ENCODE measurements around the gene ABCA7.
A peak's percentile ranks its signal among the peaks of the same experiment; 100 is the strongest.

ABCA7 gene

GRCh38 chr19:1063030-1063908, 23.4 kb downstream of the ABCA7 start:
- TF ChIP-seq, protein P1, sequence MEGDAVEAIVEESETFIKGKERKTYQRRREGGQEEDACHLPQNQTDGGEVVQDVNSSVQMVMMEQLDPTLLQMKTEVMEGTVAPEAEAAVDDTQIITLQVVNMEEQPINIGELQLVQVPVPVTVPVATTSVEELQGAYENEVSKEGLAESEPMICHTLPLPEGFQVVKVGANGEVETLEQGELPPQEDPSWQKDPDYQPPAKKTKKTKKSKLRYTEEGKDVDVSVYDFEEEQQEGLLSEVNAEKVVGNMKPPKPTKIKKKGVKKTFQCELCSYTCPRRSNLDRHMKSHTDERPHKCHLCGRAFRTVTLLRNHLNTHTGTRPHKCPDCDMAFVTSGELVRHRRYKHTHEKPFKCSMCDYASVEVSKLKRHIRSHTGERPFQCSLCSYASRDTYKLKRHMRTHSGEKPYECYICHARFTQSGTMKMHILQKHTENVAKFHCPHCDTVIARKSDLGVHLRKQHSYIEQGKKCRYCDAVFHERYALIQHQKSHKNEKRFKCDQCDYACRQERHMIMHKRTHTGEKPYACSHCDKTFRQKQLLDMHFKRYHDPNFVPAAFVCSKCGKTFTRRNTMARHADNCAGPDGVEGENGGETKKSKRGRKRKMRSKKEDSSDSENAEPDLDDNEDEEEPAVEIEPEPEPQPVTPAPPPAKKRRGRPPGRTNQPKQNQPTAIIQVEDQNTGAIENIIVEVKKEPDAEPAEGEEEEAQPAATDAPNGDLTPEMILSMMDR (IDR thresholded peaks at IDR 0.05): no peak
- Histone ChIP-seq H3K27ac (no peak overlapping the region), H3K4me3 (no peak overlapping the region)
- no peak for DNase-seq (ENCODE audit: low spot score)

DNA sequence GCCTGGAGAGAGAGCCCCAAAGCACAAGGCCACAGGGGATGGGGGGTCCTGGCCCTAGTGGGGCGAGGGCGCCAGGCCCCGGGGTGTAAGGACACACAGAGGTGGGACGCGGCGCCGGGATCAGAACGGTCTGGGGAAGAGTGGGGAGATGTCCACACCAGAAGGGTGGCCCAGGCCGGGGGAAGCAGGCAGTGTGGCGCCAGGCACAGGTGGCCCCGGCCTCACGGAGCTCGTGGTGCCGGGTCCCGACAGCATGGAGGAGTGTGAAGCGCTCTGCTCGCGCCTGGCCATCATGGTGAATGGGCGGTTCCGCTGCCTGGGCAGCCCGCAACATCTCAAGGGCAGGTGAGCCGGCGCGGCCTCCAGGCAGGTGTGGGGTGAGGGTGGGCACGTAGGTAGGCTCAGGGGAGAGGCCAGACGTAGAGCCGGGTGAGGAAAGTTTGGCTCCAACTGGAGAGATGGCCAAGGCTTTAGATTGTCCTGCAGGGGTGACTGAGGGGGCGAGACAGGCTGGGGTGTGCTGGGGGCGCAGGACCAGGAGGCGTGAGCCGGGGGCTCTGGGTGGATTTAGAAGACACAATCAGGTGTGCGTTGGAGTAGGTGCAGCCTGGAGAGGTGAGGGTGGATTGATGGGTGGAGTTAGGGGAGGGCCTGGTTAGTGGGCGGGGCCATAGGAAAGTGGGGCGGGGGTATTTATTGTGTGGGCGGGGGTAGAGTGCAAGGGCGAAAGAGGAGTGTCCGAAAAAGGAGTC, 24.2 kb downstream of the ABCA7 start:
- no peak for DNase-seq (ENCODE audit: low spot score)
- Histone ChIP-seq H3K27ac (no peak overlapping the region), H3K4me3 (no peak overlapping the region)
- TF ChIP-seq, protein P1 (IDR thresholded peaks at IDR 0.05): no peak

GRCh38 chr19:1064661-1065605, 25.0 kb downstream of the ABCA7 start:
- H3K4me3 ChIP-seq: peak overlapping the region; percentile 40
- no peak for DNase-seq (ENCODE audit: low spot score)
- H3K27ac ChIP-seq: no peak overlapping the region
- TF ChIP-seq, protein P1 (IDR thresholded peaks at IDR 0.05): peak; percentile 83

DNA sequence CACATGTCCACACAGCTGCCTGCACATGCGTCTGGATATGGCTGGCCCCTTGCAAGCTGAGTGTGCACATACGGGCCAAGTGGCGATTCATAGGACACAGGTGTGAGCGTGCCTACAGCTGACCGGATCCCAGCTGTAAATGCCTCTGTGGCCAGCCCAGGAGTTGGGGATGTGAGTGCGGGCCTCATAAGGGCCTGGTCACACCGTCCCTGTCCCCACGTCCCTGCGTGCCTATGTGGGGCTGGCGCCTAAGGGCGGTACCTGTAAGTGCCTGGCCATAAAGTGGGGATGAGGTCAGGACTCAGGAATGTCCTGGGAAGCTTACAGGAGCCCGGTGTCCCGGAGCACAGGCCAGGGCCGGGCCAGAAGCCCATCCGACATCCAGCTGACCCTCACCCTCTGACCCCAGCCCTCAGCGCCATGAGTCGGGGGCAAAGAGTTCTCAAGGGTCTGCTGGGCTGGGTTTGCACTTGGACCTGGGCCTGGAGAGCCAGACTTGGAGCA, 25.8 kb downstream of the ABCA7 start:
- no peak overlapping the region for H3K4me3 ChIP-seq
- H3K27ac ChIP-seq: no peak overlapping the region
- TF ChIP-seq, protein P1 (IDR thresholded peaks at IDR 0.05): no peak
- no peak for DNase-seq (ENCODE audit: low spot score)

GRCh38 chr19:1066251-1066747, 26.4 kb downstream of the ABCA7 start:
- H3K4me3 ChIP-seq: peak overlapping the region; percentile 69
- no peak for DNase-seq (ENCODE audit: low spot score)
- no peak overlapping the region for H3K27ac ChIP-seq
- TF ChIP-seq, protein P1 (IDR thresholded peaks at IDR 0.05): no peak

DNA sequence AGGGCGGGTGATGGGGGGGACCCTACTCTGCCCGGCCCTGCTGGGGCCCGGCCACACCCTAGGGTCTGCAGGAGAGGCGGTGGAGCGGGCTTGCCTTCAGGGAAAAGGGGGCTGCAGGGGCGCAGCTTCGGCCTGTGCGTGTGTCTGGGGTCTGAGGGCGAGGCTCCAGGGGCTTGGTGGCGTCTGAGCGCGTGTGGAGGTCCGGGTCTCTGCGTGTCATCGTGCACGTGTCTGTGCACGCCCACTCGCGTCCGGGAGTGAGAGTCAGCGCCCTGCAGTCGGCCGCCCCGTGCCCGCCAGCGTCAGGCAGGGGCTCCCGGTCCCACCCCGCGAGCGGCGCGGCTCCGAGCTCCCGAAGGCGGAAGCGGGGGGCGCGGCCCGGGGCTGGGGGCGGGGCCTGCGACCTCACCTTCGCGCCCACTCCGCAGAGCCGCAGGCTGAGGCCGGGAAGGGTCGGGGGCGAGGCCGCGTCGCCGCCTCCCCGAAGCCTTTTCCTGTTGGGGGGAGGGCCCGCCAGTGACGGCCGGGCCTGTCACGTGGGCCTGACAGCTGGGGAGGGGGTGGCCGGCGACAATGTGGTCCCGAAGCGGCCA, 26.9 kb downstream of the ABCA7 start, which contains the start of gene ARHGAP45:
ARHGAP45 (plus strand) TSS at position 420 of the 593 bp plus-strand sequence. CDS start 239 bp downstream, outside the sequence.
- DNase-seq (ENCODE audit: low spot score): no peak
- Histone ChIP-seq H3K27ac (peak within 1 kb of the TSS; percentile 21 to 78), H3K4me3 (peak within 1 kb of the TSS; percentile 69)
- TF ChIP-seq, protein P1 (IDR thresholded peaks at IDR 0.05): no peak
